ENCODE measurements around the gene TBC1D22A.

Gene TBC1D22A

DNA sequence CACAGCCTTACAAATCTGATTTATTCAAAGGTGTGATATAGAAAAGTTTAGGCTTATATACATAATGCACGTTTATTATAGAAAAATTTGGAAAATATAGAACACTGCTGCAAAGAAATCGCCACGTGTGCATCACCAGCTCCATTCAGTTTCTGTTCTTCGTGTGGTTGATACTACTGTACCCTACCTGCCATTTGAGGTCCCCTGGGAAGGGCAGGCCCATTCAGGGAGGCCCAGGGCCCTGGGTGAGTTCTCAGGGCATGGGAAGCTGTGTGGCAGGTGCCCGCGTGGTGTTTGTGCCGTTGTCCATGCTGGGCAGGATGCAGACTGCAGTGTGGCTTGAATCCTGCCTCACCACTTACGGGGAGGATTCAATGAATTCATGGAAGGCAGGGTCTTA is 60.8 kb downstream of the TBC1D22A start:
- DNase-seq (ENCODE audit: low spot score), result no peak

DNA sequence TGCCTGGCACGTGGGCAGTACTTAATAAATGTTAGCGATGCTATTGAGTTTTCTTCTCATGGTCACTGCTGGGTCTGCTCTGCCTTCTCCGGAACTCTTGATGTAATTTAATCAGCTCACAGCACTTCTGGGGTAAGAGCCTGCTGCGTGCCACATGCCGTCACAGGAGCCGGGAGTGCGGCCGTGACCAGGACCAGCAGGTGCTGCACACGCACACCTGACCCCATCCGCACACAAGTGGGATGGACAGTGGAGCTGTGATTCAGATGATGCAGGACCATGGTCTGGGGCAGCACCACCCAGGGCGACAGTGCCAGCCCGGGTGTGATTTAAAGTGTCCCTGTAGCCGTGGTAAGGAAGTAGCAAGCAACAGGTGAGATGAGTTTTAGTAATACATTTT is 61.2 kb downstream of the TBC1D22A start:
- TF ChIP-seq, protein P1, sequence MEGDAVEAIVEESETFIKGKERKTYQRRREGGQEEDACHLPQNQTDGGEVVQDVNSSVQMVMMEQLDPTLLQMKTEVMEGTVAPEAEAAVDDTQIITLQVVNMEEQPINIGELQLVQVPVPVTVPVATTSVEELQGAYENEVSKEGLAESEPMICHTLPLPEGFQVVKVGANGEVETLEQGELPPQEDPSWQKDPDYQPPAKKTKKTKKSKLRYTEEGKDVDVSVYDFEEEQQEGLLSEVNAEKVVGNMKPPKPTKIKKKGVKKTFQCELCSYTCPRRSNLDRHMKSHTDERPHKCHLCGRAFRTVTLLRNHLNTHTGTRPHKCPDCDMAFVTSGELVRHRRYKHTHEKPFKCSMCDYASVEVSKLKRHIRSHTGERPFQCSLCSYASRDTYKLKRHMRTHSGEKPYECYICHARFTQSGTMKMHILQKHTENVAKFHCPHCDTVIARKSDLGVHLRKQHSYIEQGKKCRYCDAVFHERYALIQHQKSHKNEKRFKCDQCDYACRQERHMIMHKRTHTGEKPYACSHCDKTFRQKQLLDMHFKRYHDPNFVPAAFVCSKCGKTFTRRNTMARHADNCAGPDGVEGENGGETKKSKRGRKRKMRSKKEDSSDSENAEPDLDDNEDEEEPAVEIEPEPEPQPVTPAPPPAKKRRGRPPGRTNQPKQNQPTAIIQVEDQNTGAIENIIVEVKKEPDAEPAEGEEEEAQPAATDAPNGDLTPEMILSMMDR (IDR thresholded peaks at IDR 0.05), result no peak
- peak; percentile 40 for DNase-seq (ENCODE audit: low spot score)
- Histone ChIP-seq H3K4me3 (no peak overlapping the region), H3K27ac (no peak overlapping the region)

More for the DNA sequence above, 60.8 kb downstream of the TBC1D22A start:
- Histone ChIP-seq H3K4me3 (no peak overlapping the region), H3K27ac (no peak overlapping the region)
- TF ChIP-seq, protein P1 (IDR thresholded peaks at IDR 0.05), result no peak

DNA sequence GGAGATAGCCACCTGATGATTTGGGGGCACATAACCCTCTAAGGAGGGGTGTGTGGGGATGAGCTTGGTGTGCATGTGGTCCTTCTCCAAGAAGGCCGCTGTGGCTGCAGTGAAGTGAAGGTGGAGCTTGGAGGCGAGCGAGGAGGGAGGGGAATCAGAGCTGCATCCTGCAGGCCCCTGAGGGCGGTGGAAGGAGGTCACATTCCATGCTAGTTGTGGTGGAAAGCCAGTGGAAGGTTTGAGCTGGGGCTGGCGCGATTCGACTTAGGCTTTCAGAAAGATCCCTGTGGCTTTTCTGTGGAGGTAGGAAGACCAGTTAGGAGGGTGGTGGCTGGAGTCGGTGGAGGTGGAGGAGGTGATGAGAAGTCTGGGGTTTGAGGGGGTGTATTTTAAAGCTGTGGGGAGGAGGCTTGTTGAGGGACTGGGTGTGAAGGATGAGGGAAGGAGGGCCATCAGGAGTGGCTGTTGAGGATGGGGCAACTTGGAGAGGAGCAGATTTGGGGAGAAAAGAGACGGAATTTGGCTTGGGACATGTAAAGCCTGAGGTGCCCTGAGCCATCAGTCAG is 62.0 kb downstream of the TBC1D22A start:
- no peak overlapping the region for H3K27ac ChIP-seq
- no peak overlapping the region for H3K4me3 ChIP-seq
- TF ChIP-seq, protein P1 (IDR thresholded peaks at IDR 0.05), result no peak
- DNase-seq (ENCODE audit: low spot score), result peak; percentile 50

DNA sequence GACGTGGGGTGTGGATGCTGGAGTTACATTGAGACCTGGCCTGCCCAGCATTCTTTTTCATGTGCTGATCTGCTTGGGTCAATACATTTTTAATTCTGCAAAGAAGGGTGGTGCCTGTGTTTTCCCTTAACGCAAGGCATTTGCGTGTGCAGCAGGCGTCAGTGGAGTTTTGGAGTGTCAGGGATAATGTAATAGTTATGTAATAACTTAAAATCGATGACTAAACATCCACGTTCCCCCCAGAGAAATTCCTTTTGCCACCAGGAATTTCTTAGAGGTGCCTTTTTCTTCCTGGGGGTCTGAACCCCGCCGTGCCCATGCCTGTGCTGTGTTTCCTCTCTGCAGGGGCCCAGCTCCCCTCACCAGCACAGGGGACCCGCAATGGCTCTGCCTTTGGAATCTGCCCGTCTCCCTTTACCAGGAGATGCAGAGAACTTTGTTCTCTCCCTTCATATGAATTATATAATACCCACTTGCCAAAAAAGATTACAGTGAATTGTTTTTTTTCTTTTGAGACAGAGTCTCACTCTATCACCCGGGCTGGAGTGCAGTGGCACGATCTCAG is 62.6 kb downstream of the TBC1D22A start:
- Histone ChIP-seq H3K27ac (no peak overlapping the region), H3K4me3 (no peak overlapping the region)
- TF ChIP-seq, protein P1 (IDR thresholded peaks at IDR 0.05), result no peak
- peak; percentile 24 for DNase-seq (ENCODE audit: low spot score)

DNA sequence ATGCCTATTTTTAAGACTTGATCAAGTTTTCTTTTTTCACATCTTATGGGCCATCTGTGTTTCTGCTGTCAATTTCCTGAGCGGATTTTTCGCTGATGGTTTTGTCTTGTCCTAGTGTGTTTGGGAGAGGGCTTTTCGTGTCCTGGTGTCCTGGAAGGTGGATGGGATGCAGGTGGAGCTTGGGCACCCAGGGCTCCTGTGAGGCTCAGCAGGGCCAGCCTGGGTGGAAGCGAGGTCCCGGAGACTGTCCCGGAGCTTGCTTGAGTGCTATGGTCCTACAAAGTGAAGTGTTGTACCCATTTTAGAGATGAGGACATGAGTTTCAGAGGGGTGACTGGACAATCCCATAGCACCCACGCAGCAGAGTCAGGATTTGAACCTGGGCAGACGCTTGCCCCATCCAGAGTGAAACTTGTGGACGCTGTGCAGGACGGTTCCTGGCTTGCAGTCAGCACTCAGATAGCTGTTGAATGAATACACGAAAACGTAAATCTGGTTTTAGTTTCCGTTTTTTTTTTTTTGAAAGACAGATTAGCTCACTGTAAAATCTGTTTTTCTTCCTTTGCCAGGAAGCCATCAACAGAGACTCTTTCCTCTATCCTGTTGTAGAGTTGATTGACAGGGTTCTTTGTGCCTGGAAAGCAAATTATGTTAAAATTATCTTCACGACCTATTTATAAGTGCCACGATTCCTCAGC is 64.1 kb downstream of the TBC1D22A start:
- TF ChIP-seq, protein P1 (IDR thresholded peaks at IDR 0.05), result no peak
- no peak overlapping the region for H3K27ac ChIP-seq
- DNase-seq (ENCODE audit: low spot score), result peak; percentile 64
- H3K4me3 ChIP-seq, result no peak overlapping the region

DNA sequence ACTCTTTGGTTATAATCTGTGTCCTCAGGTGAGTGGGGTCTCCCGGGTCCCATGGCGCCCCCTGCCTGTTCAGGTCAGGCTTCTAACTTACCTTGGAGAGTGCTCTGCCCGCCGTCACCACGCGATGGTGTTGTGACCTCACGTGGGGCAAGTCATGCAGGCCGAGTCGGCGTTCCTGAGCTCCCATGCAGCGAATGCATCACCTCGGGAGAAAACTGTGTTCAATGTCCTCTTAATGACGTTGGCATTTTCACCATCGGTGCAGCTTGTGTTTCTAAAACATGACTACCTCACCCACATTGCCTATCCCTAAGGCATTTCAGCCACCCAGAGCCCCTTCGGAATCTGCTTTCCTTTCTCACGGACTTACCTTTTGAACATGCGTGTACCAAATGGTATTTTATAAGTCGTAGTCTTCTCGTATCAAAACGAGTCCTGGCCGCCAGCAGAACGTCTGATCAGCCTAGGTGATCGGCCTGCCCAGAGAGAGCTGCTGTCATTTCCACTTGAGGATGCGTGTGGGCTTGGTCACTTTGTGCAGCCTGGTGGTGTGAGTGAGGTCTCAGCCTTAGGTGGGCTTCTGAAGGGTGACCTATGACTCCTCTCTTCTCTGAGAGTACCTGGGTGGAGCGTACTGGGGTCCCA is 64.8 kb downstream of the TBC1D22A start:
- TF ChIP-seq, protein P1 (IDR thresholded peaks at IDR 0.05), result no peak
- no peak overlapping the region for H3K27ac ChIP-seq
- H3K4me3 ChIP-seq, result no peak overlapping the region
- DNase-seq (ENCODE audit: low spot score), result peak; percentile 46
